HG02623 (cell line): ENCODE data around the gene ACTN3.
"Not testable (repeated sequence)": the region's sequence is repeated elsewhere in the genome, so short reads cannot be mapped to it uniquely, and the experiment has no call there.

Source experiments
- ATAC-seq: cut with Tn5 transposase; IDR thresholded peaks from one replicate; pipeline ENCODE4 v1.9.1; 2021; ENCODE audit warnings: moderate library complexity; ENCODE audit not compliant: unreplicated experiment

The ACTN3 gene

DNA sequence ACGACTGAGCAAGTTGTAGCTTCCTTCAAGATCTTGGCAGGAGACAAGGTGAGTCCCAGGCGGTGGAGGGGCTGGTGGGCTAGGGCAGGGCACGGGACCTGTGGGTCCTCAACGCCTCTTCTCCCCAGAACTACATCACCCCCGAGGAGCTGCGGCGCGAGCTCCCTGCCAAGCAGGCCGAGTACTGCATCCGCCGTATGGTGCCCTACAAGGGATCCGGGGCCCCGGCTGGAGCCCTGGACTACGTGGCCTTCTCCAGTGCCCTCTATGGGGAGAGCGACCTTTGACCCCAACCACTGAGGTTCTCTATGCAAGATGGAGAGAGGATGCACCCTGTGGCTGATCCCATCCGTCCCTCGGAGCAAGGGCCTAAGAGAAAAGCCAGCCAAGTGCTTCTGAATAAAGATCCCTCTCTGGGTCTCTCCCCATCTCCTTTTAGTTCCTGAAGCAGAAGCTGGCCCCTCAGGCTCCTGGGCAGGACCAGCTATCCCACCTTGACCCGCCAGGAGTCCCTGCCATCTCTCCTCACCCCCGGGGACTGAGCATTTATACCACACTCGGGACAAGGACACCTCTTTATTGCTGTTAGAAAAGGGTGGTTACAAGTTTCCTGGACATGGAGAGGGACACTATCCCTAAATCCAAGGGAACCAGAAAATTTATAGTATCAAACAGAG lies 16.3 kb downstream of the ACTN3 start:
- no peak for ATAC-seq

GRCh38 chr11:66563832-66564231 lies 17.1 kb downstream of the ACTN3 start:
- ATAC-seq: no peak

DNA sequence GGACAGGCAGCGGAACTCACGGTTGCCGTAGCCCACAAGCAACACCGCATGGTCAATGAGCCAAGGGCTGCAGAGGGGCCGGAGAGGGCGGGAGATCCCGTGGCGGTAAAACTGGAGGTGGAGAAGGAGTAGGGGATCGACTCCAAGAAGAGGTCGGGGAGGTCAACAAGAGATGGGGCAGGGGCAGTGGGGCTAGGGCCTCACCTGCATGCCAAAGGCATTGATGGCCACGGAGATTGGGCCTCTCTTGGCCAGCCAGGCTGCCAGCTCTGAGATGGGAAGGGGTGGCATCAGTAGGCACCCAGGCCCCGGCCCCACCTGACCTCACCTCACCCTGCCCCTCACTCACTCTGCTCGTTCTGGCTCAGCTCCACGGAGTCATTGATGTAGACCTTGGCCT lies 17.8 kb downstream of the ACTN3 start:
- ATAC-seq: no peak

DNA sequence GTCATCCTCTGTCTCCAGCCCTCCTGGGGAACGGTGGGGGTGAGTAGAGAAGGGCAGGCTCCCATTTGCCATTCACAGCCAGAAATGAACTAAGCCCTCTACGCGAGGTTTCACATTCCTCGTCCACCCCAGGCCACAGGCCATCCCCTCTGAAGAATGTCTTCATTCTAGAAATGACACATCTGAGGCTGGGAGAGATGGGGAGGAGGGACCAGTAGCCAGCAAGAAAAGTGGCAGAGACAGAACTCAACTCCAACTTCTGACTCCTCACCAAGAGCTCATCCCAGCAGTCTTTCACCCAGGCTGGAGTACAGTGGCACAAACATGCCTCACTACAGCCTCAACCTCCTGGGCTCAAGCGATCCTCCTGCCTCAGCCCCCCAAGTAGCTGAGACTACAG lies 18.3 kb downstream of the ACTN3 start:
- ATAC-seq: no peak

- ATAC-seq: no peak
Observed at GRCh38 chr11:66566221-66566620, 19.5 kb downstream of the ACTN3 start.

- no peak for ATAC-seq
Observed at GRCh38 chr11:66567787-66568123, 21.1 kb downstream of the ACTN3 start.

DNA sequence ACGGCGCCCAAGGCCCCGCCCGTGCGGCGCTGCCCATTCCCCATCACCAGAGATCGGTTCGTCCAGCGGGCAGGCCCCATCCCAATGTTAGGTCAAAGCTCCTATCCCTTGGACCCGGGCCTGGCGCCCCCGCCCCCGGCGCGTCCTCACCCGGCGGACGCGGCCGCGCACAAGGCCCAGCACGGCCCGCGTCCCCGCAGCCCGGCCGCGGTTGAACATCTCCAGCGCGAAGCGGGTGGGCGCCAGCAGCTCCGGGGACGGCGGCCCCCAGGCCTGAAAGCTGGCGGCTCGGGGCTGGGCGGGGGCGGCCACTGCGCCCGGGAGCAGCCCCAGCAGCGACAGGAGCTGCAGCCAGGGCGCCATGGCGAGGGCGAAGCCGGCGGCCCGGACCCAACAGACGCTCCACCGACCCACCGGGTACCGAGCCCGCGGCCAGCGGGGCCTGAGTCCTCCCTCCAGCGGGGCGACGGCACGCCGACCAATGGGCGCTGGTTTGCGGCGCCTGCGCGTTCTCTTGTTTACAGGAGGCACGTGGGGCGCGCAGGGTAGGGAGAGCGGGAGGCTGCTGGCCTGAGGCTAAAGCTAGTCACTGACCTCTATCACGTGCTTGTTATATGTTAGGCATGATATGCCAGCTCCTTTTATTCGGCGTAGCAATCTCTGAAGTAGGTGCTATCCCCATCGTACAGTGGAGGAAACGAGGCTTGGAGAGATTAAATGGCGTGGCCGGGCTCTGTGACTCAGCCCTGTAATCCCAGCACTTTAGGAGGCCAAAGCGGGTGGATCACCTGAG lies 21.6 kb downstream of the ACTN3 start, which contains the start of gene CTSF:
Gene CTSF, minus strand, starts transcription at position 483 of the 793 bp plus-strand sequence. Its CDS starts 120 bp downstream, at position 363.
- ATAC-seq: no peak

DNA sequence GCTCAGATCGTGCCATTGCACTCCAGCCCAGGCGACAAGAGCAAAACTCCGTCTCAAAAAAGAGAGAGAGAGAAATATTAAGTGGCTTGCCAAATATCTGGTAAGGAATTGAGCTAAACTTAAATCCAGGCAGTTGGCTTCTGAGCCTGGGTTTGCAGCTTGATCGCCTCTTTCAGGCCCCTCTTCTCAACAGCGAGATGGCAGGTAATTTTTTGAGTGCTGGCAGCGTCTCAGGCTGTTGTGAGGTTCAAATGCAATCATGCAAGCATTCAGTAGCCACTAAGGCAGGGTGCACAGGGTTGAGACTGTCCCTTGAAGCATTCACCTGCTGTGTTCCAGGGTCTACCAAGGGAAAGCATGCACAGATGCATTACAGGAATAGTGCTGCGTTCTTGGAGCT lies 22.4 kb downstream of the ACTN3 start:
- no peak for ATAC-seq

GRCh38 chr11:66570079-66570849 lies 23.6 kb downstream of the ACTN3 start:
- ATAC-seq: no peak

DNA sequence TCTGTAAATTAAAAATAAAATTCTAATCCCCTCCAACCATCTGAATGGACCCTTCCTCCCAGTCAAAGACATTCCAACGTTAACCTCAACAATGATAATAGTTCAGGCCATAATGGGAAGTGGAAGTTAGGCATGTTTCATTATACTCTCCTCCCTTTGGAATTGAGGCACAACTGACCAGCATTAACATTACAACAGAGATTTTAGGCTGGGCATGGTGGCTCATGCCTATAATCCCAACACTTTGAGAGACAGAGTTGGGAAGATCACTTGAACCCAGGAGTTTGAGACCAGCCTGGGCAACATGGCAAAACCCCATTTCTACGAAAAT lies 24.1 kb downstream of the ACTN3 start:
- ATAC-seq: no peak

DNA sequence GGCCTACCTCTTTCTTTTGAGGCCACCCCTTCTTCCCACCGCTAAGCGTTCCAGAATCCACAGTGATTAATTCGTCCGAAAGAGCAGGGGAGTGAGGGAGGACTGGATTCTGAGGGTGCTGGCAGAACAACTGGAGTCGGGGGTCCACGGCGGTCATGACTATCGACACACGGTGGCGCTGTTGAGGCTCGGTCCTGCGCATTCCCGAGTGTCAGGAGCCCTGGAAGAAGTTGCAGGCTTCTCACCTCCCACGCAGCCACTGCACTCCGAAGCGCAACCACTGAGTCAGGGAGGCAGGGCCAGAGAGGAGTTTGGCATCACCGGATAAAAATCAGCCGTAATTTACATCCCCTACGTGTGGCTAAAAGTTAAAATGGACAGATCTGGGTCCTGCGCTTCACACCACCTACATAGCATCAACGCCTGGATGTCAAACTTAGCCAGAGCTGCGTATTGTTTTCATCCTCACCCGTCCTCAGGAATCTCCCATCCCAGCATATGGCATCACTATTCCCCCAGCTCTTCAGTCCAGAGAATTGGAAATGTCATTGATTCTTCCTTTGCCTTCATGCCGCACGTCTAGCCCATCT lies 32.4 kb downstream of the ACTN3 start:
- no peak for ATAC-seq

DNA sequence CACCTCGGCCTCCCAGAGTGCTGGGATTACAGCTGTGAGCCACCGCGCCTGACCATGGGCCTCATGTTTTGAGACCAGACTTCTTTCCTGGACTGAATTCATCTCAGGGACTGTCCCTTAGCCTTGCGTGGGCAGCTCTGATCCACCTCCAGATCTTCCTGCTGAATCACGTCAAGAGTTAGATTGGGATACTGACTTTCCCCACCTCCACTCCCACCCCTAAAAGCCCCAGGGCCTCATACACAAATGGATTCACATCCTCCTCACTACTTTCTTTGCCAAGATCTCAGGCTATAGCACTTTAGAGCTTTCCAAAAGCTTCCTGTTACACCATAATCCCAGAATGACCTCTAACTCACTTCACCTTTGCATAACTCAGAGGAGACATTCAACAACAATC lies 34.1 kb downstream of the ACTN3 start:
- no peak for ATAC-seq

GRCh38 chr11:66581261-66581660 lies 34.6 kb downstream of the ACTN3 start:
- no peak for ATAC-seq

DNA sequence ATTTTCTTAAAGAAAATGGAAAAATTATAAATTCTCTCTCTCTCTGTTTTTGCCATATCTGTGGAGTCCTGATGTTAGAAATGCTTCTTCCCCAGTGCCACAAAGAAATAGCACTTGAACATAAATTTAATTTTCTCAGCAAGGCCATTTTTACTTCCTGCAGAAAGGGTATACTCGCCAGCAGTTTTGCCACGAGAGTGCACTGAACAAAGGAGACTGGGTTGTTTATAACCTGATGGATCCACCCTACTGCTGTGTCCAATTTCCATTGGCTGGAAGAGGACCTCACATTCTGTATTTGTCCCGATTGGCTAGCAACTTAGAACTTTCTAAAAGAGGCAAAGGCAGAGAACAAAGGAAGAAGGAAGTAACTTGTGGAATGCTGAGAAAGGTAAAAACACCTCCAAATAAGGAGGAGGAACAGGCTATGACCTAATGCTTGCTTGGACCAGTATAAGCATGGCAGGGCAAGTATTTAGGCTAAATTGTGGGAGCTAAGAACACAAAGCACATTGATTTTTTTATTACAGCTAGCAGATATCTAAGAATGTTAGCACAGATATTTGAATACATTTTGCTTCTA lies 36.0 kb downstream of the ACTN3 start:
- ATAC-seq: not testable (repeated sequence)

- not testable (repeated sequence) for ATAC-seq
Observed at GRCh38 chr11:66585447-66585846, 38.7 kb downstream of the ACTN3 start.

GRCh38 chr11:66586136-66586535 lies 39.4 kb downstream of the ACTN3 start:
- ATAC-seq: no peak

GRCh38 chr11:66589315-66589714 lies 42.6 kb downstream of the ACTN3 start:
- ATAC-seq: not testable (repeated sequence)

- no peak for ATAC-seq
Observed at GRCh38 chr11:66589996-66590675, 43.4 kb downstream of the ACTN3 start.

GRCh38 chr11:66591175-66591574 lies 44.5 kb downstream of the ACTN3 start:
- no peak for ATAC-seq

GRCh38 chr11:66592457-66593302 lies 46.0 kb downstream of the ACTN3 start, which contains the start of the genes CCDC87 and CCS:
CCDC87 (minus strand) TSS chr11:66593063; CDS start chr11:66593015, 48 bp downstream.
CCS (plus strand) TSS chr11:66593185; CDS start chr11:66593262, 77 bp downstream.
- ATAC-seq: peak; percentile 88
